GM12891 (cell line): Measurements from ENCODE around the gene SLC22A14.

Source experiments
- POLR2A ChIP-seq: IDR thresholded peaks from 2 replicates; pipeline ENCODE4 v1.6.1; 2011; ENCODE audit warnings: low read depth, low read length, control low read depth
- POLR2AphosphoS5 ChIP-seq: IDR thresholded peaks from 2 replicates; pipeline ENCODE4 v1.6.1; 2011; ENCODE audit warnings: low read depth, low read length, control low read depth
- POU2F2 ChIP-seq: IDR thresholded peaks from 2 replicates; pipeline ENCODE4 v1.6.1; 2011; ENCODE audit warnings: low read depth, mild to moderate bottlenecking, control low read depth, low read length, moderate library complexity
- SPI1 ChIP-seq: IDR thresholded peaks from 2 replicates; pipeline ENCODE4 v1.6.1; 2011; ENCODE audit warnings: low read depth, low read length, control low read depth
- TAF1 ChIP-seq: IDR thresholded peaks from 2 replicates; pipeline ENCODE4 v1.6.1; 2011; ENCODE audit warnings: low read depth, low read length, control low read depth

DNA sequence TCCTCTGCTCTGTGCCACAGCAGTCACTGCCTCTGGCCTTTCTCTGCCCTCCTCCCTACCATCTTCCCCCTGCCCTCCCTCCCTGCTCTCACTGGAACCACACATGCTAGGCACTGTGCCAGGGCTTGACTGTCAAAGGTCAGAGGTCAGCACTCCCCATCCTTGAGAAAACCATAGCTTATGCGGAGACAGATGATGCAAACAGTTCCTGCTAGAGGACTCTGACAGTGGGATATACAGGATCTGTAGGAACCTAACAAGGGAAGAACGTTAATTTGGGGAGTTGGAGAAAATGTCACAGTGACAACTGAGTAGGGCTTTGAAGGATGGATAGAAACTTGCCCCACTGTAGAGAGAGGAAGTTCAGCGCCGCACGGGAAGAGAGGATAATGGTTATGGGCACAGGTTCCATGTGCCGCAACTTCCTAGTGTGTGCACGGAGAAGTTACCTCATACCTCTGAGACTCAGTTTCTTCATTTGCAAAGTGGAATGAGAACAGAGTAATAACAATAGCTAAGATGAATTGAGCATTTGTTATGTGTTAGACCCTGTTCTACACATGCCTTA is 35.2 kb downstream of the SLC22A14 start:
- TF ChIP-seq POLR2A (no peak), SPI1 (no peak), POLR2AphosphoS5 (no peak), POU2F2 (no peak), TAF1 (no peak)
